ENCODE data around the gene AAMP.

DNA sequence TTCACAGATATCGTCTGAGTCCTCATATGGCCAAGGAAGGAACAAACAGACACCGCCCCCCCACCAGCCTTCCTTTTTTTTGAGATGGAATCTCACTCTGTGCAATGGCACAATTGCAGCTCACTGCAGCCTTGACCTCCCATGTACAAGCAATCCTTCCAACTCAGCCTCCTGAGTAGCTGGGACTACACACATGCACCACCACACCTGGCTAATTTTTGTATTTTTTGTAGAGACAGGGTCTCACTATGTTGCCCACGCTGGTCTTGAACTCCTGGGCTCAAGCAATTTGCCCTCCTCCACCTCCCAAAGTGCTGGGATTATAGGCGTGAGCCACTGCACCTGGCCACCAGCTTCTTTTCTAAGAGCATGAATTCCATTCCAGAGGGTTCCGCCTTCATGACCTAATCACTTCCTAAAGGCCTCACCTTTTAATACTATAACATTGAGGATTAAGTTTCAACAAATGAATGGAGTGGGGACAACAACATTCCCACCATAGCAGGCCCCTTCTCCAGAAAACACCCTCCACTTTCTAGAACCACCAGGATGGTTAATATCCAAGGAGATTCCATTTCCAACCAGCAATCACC is 24.6 kb upstream of the AAMP start:
- TF ChIP-seq EZH2phosphoT487 (IDR thresholded peaks at IDR 0.05; ENCODE audit: borderline replicate concordance, low read depth, low read length) (no peak), CTCF (conservative IDR thresholded peaks at IDR 0.05; ENCODE audit: low read length) (no peak)
